H1 (cell line): ENCODE data around the gene BCL2L1. TPM values are rescaled to one million over a fixed set of nuclear protein-coding genes. Genes with fewer than 3 reads are reported as not detected.

ENCODE experiments used
- CTCF ChIA-PET: fragments of 300-600 bp; sonication (Branson Sonifier 250); formaldehyde crosslinking; loops from one replicate; lab custom pipeline; 2021; ENCODE audit not compliant: partially characterized antibody; lab: Charles Lee
- POLR2A ChIA-PET: fragments of 300-600 bp; sonication (Branson Sonifier 250); formaldehyde crosslinking; loops from one replicate; lab custom pipeline; 2021; ENCODE audit warnings: inconsistent platforms; ENCODE audit not compliant: partially characterized antibody; lab: Charles Lee
- DNase-seq, 2 experiments: peaks; one replicate each; pipeline versions ENCODE4 v3.0.0 to v3.0.0-alpha.2; 2010 to 2022; ENCODE audit warnings: low spot score in 2 of 2, low read depth in 1 of 2, mixed read lengths in 1 of 2
- FAIRE-seq: peaks from 2 replicates; lab custom pipeline; 2011; peaks lifted over from hg19 to GRCh38; lab: Jason Lieb, UNC
- H2AFZ ChIP-seq: 2 replicates; pipeline ENCODE4 v1.8.1; 2012; ENCODE audit warnings: low read length, inconsistent platforms
- H2AK5ac ChIP-seq: 2 replicates; pipeline ENCODE4 v1.6.1; 2013; ENCODE audit warnings: low read depth, low read length
- H2BK120ac ChIP-seq: replicated peaks from 2 replicates; pipeline ENCODE3; 2013; ENCODE audit warnings: low read depth, low read length, inconsistent platforms
- H2BK12ac ChIP-seq: 2 replicates; pipeline ENCODE4 v1.6.1; 2013; ENCODE audit warnings: low read depth, low read length
- H2BK15ac ChIP-seq: 2 replicates; pipeline ENCODE4 v1.6.1; 2013; ENCODE audit warnings: low read length
- H2BK20ac ChIP-seq: 2 replicates; pipeline ENCODE4 v1.6.1; 2013; ENCODE audit warnings: low read length
- H2BK5ac ChIP-seq: 2 replicates; pipeline ENCODE4 v1.6.1; 2013; ENCODE audit warnings: low read depth, low read length
- H3K14ac ChIP-seq: 2 replicates; pipeline ENCODE4 v1.6.1; 2013; ENCODE audit warnings: inconsistent platforms; ENCODE audit not compliant: insufficient read length
- H3K18ac ChIP-seq: 2 replicates; pipeline ENCODE4 v1.6.1; 2013; ENCODE audit warnings: low read length; ENCODE audit errors: extremely low read depth
- H3K23ac ChIP-seq: 2 replicates; pipeline ENCODE4 v1.6.1; 2013; ENCODE audit warnings: inconsistent platforms; ENCODE audit not compliant: insufficient read length
- H3K23me2 ChIP-seq: 2 replicates; pipeline ENCODE4 v1.6.1; 2013; ENCODE audit warnings: low read depth, low read length
- H3K27ac ChIP-seq: 2 replicates; pipeline ENCODE4 v1.6.1; 2011; ENCODE audit warnings: low read depth, low read length, inconsistent platforms
- H3K27me3 ChIP-seq, 4 experiments: replicated peaks in 1 of 4; 1 replicate in 1 of 4; 2 replicates in 3 of 4; pipeline versions ENCODE4 v1.6.1 to v1.8.1; 2011 to 2013; ENCODE audit warnings: low read length in 3 of 4, mild to moderate bottlenecking in 3 of 4, inconsistent platforms in 2 of 4, mixed read lengths in 2 of 4, moderate library complexity in 1 of 4; ENCODE audit not compliant: control insufficient read depth in 3 of 4, insufficient read depth in 3 of 4; ENCODE audit errors: extremely low read depth in 1 of 4
- H3K36me3 ChIP-seq, 4 experiments: 2 replicates each; pipeline versions ENCODE4 v1.6.1 to v1.8.1; 2011 to 2013; ENCODE audit warnings: mild to moderate bottlenecking in 4 of 4, low read length in 3 of 4, moderate library complexity in 2 of 4, control low read depth in 1 of 4, inconsistent platforms in 1 of 4; ENCODE audit not compliant: insufficient read depth in 4 of 4, control insufficient read depth in 2 of 4
- H3K4ac ChIP-seq: replicated peaks from 2 replicates; pipeline ENCODE3; 2013; ENCODE audit warnings: low read length, low read depth, mixed read lengths, inconsistent platforms; ENCODE audit not compliant: insufficient read length
- H3K4me1 ChIP-seq, 4 experiments: replicated peaks in 1 of 4; 1 replicate in 1 of 4; 2 replicates in 3 of 4; pipeline versions ENCODE4 v1.6.1 to v1.8.1; 2011 to 2013; ENCODE audit warnings: low read length in 3 of 4, inconsistent platforms in 2 of 4, mixed read lengths in 1 of 4; ENCODE audit not compliant: insufficient read depth in 4 of 4, control insufficient read depth in 3 of 4
- H3K4me2 ChIP-seq, 2 experiments: 2 replicates each; pipeline versions ENCODE4 v1.6.1 to v1.8.1; 2011 to 2013; ENCODE audit warnings: low read depth in 2 of 2, low read length in 2 of 2, control low read depth in 1 of 2, inconsistent platforms in 1 of 2, mild to moderate bottlenecking in 1 of 2; ENCODE audit not compliant: insufficient read depth in 1 of 2
- H3K4me3 ChIP-seq, 4 experiments: fragments of 200-600, 300-600 bp in 1 of 4; sonication (generic), shearing (Covaris generic), sonication (Bioruptor Twin) in 1 of 4; 2 replicates each; pipeline versions ENCODE4 v1.5.1 to v1.8.1; 2011 to 2016; ENCODE audit warnings: low read length in 4 of 4, low read depth in 3 of 4, control low read depth in 2 of 4, inconsistent platforms in 2 of 4, mild to moderate bottlenecking in 2 of 4, mixed read lengths in 1 of 4, moderate library complexity in 1 of 4; ENCODE audit not compliant: insufficient read depth in 2 of 4; ENCODE audit errors: extremely low read depth in 1 of 4
- H3K56ac ChIP-seq: replicated peaks from 2 replicates; pipeline ENCODE3; 2013; ENCODE audit warnings: low read depth, mild to moderate bottlenecking, mixed read lengths, low read length, inconsistent platforms; ENCODE audit not compliant: insufficient read length
- H3K79me1 ChIP-seq: 2 replicates; pipeline ENCODE4 v1.6.1; 2013; ENCODE audit warnings: low read depth, low read length, control low read depth
- H3K79me2 ChIP-seq, 2 experiments: 2 replicates each; pipeline versions ENCODE4 v1.6.1 to v1.8.1; 2012 to 2013; ENCODE audit warnings: low read length in 2 of 2, mild to moderate bottlenecking in 2 of 2, inconsistent platforms in 1 of 2; ENCODE audit not compliant: insufficient read depth in 2 of 2, control insufficient read depth in 1 of 2
- H3K9ac ChIP-seq, 4 experiments: replicated peaks in 1 of 4; 1 replicate in 1 of 4; 2 replicates in 3 of 4; pipeline versions ENCODE4 v1.6.1 to v1.8.1; 2011 to 2013; ENCODE audit warnings: low read depth in 3 of 4, low read length in 3 of 4, control low read depth in 2 of 4, mild to moderate bottlenecking in 2 of 4, moderate library complexity in 2 of 4, inconsistent platforms in 1 of 4; ENCODE audit errors: extremely low read depth in 1 of 4
- H3K9me3 ChIP-seq, 2 experiments: 2 replicates each; pipeline versions ENCODE4 v1.6.1 to v1.8.1; 2012 to 2013; ENCODE audit warnings: mild to moderate bottlenecking in 2 of 2, moderate library complexity in 2 of 2, control low read depth in 1 of 2, inconsistent platforms in 1 of 2, low read depth in 1 of 2, low read length in 1 of 2, mixed read lengths in 1 of 2; ENCODE audit not compliant: insufficient read depth in 2 of 2
- H4K20me1 ChIP-seq, 2 experiments: replicated peaks in 1 of 2; 2 replicates each; pipeline versions ENCODE3 to v1.8.1; 2011 to 2013; ENCODE audit warnings: inconsistent platforms in 2 of 2, low read length in 2 of 2, mild to moderate bottlenecking in 1 of 2; ENCODE audit not compliant: insufficient read depth in 2 of 2, control insufficient read depth in 1 of 2
- H4K5ac ChIP-seq: 2 replicates; pipeline ENCODE4 v1.6.1; 2013; ENCODE audit warnings: low read length, low read depth, mixed read lengths, inconsistent platforms; ENCODE audit not compliant: insufficient read length
- H4K8ac ChIP-seq: 2 replicates; pipeline ENCODE4 v1.8.0; 2013; ENCODE audit warnings: mild to moderate bottlenecking, moderate library complexity, low read length, inconsistent platforms; ENCODE audit not compliant: insufficient read depth; ENCODE audit errors: extremely low read depth
- H4K91ac ChIP-seq: replicated peaks from 2 replicates; pipeline ENCODE3; 2013; ENCODE audit warnings: low read length, mixed read lengths, inconsistent platforms; ENCODE audit not compliant: insufficient read length
- CBX5 ChIP-seq: fragments of 300-800, 300-1000 bp; sonication (generic); IDR thresholded peaks from 2 replicates; pipeline ENCODE4 v1.7.1; 2016; ENCODE audit warnings: antibody characterized with exemption, low read length, low read depth
- CHD1 ChIP-seq: IDR thresholded peaks from 2 replicates; pipeline ENCODE4 v1.6.1; 2012; ENCODE audit warnings: low read depth, low read length, improper control_type of control experiment
- EGR1 ChIP-seq: IDR thresholded peaks from 2 replicates; pipeline ENCODE4 v1.6.1; 2011; ENCODE audit warnings: low read depth, low read length, borderline replicate concordance
- RAD21 ChIP-seq, 2 experiments: IDR thresholded peaks in 1 of 2; conservative IDR thresholded peaks in 1 of 2; 2 replicates each; pipeline ENCODE4 v1.6.1; 2011; ENCODE audit warnings: low read depth in 2 of 2, low read length in 2 of 2, improper control_type of control experiment in 1 of 2, inconsistent platforms in 1 of 2, mild to moderate bottlenecking in 1 of 2, moderate library complexity in 1 of 2
- TAF1 ChIP-seq: IDR thresholded peaks from 2 replicates; pipeline ENCODE4 v1.6.1; 2011; ENCODE audit warnings: mild to moderate bottlenecking, low read depth, low read length
- polyA plus RNA-seq, 7 experiments: library from polyadenylated mRNA; depleted of rRNA in 3 of 7; stranded (reverse) in 5 of 7; unstranded in 2 of 7; fragments of >200 nt in 5 of 7; fragments of 200-250 nt in 2 of 7; gene quantifications; 1 replicate in 5 of 7; 2 replicates in 1 of 7; 4 replicates in 1 of 7; pipeline versions ENCODE4 v1.2.1 to v1.2.3, GENCODE V29; 2011 to 2013; ENCODE audit warnings: missing spikeins in 2 of 7, mixed read lengths in 2 of 7
- total RNA-seq: library from RNA; stranded (reverse); fragmentation: NEBNext Ultra II Directional; extraction: Animal tissue kit (Norgen Biotek cat#: 25700); gene quantifications from 2 replicates; pipeline ENCODE4 v1.2.1, GENCODE V29; 2021

Gene BCL2L1
- total and polyA plus RNA-seq, 2 of the 8 experiments (the other 6 are each of a cell fraction or from before 2014, with no cell fraction given) = 64.9 to 66.1 TPM

DNA sequence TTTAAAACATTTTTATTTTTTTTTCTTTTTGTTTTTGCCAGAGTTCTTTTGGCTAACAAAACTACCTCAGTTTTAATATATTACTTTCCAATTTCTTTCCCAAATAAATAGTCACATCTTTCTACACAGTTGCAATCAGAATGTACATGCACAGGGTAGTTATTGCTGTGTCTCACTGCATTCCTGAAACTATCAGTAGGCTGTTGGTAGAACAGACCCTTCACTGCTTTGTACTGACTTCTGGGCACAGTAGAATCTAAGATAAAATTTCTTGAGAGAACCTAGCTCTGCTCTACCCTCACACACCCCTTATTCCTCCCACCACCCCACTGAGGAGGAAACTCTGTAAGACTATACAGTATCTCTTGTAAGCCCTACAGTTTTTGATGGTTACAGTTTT is 36.3 kb upstream of the BCL2L1 start:
- Histone ChIP-seq H3K4ac (no peak overlapping the region), H3K14ac (no peak overlapping the region), H4K5ac (no peak overlapping the region), H2BK5ac (no peak overlapping the region), H3K4me3 (no peak overlapping the region), H2BK15ac (no peak overlapping the region), H2AFZ (no peak overlapping the region), H4K20me1 (peaks cover 0 to 6% of the 10 kb centered on the region in 2 experiments), H2BK20ac (no peak overlapping the region), H2BK120ac (no peak overlapping the region), H3K23ac (no peak overlapping the region), H3K23me2 (no peaks in the 10 kb centered on the region), H3K56ac (no peak overlapping the region), H3K36me3 (peaks cover 18 to 36% (median 23%) of the 10 kb centered on the region in 4 experiments; a peak in 7 of 8 replicates), H3K79me1 (0 out of 2 replicates have a peak, but pooled peaks cover 3% of the 10 kb centered on the region), H3K27ac (no peak overlapping the region), H3K9ac (no peak overlapping the region), H4K8ac (no peak overlapping the region), H3K79me2 (peaks cover 0 to 49% of the 10 kb centered on the region in 2 experiments; a peak in 2 of 4 replicates), H2AK5ac (no peak overlapping the region), H3K18ac (no peak overlapping the region), H3K9me3 (no peaks in the 10 kb centered on the region), H2BK12ac (no peak overlapping the region), H3K4me1 (no peaks in the 10 kb centered on the region), H3K4me2 (no peak overlapping the region), H4K91ac (no peak overlapping the region), H3K27me3 (no peaks in the 10 kb centered on the region)
- FAIRE-seq (no peak), DNase-seq (no peak)
- TF ChIP-seq TAF1 (no peak), EGR1 (no peak), CBX5 (no peak), CHD1 (no peak), RAD21 (IDR thresholded peaks at IDR 0.05 in 1 of 2, conservative IDR thresholded peaks at IDR 0.05 in 1 of 2; ENCODE audit: low read depth in 2 of 2, low read length in 2 of 2) (no peak)
- ChIA-PET CTCF (interaction anchor here (1.1 to 2.3 kb wide), 2 partner anchors 9 to 35 kb away, joined by 3 to 6 read pairs; no protein-coding TSS in a partner anchor), POLR2A (interaction anchor here (1.5 kb wide), 1 partner anchor 27 kb away, joined by 3 read pairs; no protein-coding TSS in a partner anchor)
